ENCODE measurements around the gene CEP112. TPM values are rescaled to one million over a fixed set of nuclear protein-coding genes. Genes with fewer than 3 reads are reported as not detected.
"Not testable (repeated sequence)": the region's sequence is repeated elsewhere in the genome, so short reads cannot be mapped to it uniquely, and the experiment has no call there.

Gene CEP112
- total RNA-seq, 1 experiment from 2014 or later = 9.5 TPM

- Histone ChIP-seq H3K4me3 (ENCODE audit: low read depth in 2 of 2, low read length in 2 of 2) (no peak overlapping the region), H3K27me3 (ENCODE audit: control insufficient read depth, insufficient read depth, low read length) (no peaks in the 10 kb centered on the region), H3K9me3 (ENCODE audit: control insufficient read depth, insufficient read depth, low read depth, low read length) (no peaks in the 10 kb centered on the region), H3K27ac (ENCODE audit: low read length) (no peak overlapping the region), H3K4me1 (ENCODE audit: control insufficient read depth, insufficient read depth, low read length) (no peaks in the 10 kb centered on the region), H3K36me3 (ENCODE audit: control insufficient read depth, insufficient read depth, low read length) (peaks cover 3% of the 10 kb centered on the region; the same call in 1 of the 2 replicates)
- ChIA-PET POLR2A (no interaction called here), CTCF (no interaction called here)
- TF ChIP-seq SIN3A (IDR thresholded peaks at IDR 0.05; ENCODE audit: borderline replicate concordance, insufficient read depth, low read depth, low read length) = no peak
- no peak for TF ChIP-seq POLR2AphosphoS5 (IDR thresholded peaks at IDR 0.05; ENCODE audit: low read depth, low read length)
- no peak for TF ChIP-seq REST (IDR thresholded peaks at IDR 0.05; ENCODE audit: insufficient read depth in 1 of 2, low read depth in 2 of 2, low read length in 1 of 2)
- TF ChIP-seq CTCF (IDR thresholded peaks at IDR 0.05) = no peak
- no peak for TF ChIP-seq TCF7L2 (IDR thresholded peaks at IDR 0.05; ENCODE audit: low read depth, low read length)
- intact Hi-C loops (cut with micrococcal nuclease; ENCODE audit: unreplicated experiment) (loop anchor here (10.0 kb wide), 1 partner anchor 893 kb away; no protein-coding TSS in a partner anchor), in situ Hi-C loops (cut with HindIII; ENCODE audit: low pct_unique_long_range_greater_than_20kb, low sequenced_read_pairs) (no loop called here)
- BruUV-seq (replicated peaks) = no TSS peak
- DNase-seq (ENCODE audit: low read depth, low spot score) = no peak
- no peak for ATAC-seq
Observed at GRCh38 chr17:66167189-66167815, 24.6 kb downstream of the CEP112 start.

GRCh38 chr17:66165537-66166123 is 26.3 kb downstream of the CEP112 start:
- CTCF ChIA-PET = interaction anchor here (0.8 kb wide), 2 partner anchors 868 to 935 kb away, joined by 3 read pairs; no protein-coding TSS in a partner anchor
- no peak overlapping the region for H3K4me3 ChIP-seq (ENCODE audit: low read depth in 2 of 2, low read length in 2 of 2)
- POLR2A ChIA-PET = no interaction called here
- peaks cover 3% of the 10 kb centered on the region; the same call in 1 of the 2 replicates for H3K36me3 ChIP-seq (ENCODE audit: control insufficient read depth, insufficient read depth, low read length)
- ATAC-seq (no peak), DNase-seq (ENCODE audit: low read depth, low spot score) (peak; percentile 12)
- no peaks in the 10 kb centered on the region for H3K27me3 ChIP-seq (ENCODE audit: control insufficient read depth, insufficient read depth, low read length)
- in situ Hi-C loops (cut with HindIII; ENCODE audit: low pct_unique_long_range_greater_than_20kb, low sequenced_read_pairs) = no loop called here
- intact Hi-C loops (cut with micrococcal nuclease; ENCODE audit: unreplicated experiment) = loop anchor here (10.0 kb wide), 1 partner anchor 891 kb away; no protein-coding TSS in a partner anchor
- no peaks in the 10 kb centered on the region for H3K4me1 ChIP-seq (ENCODE audit: control insufficient read depth, insufficient read depth, low read length)
- H3K9me3 ChIP-seq (ENCODE audit: control insufficient read depth, insufficient read depth, low read depth, low read length) = no peaks in the 10 kb centered on the region
- no TSS peak for BruUV-seq (replicated peaks)
- no peak overlapping the region for H3K27ac ChIP-seq (ENCODE audit: low read length)
- TF ChIP-seq CTCF (IDR thresholded peaks at IDR 0.05) (peak; percentile 62; the same call in 1 of the 2 replicates), REST (IDR thresholded peaks at IDR 0.05; ENCODE audit: insufficient read depth in 1 of 2, low read depth in 2 of 2, low read length in 1 of 2) (no peak), POLR2AphosphoS5 (IDR thresholded peaks at IDR 0.05; ENCODE audit: low read depth, low read length) (no peak), SIN3A (IDR thresholded peaks at IDR 0.05; ENCODE audit: borderline replicate concordance, insufficient read depth, low read depth, low read length) (no peak), TCF7L2 (IDR thresholded peaks at IDR 0.05; ENCODE audit: low read depth, low read length) (no peak)

- H3K9me3 ChIP-seq (ENCODE audit: control insufficient read depth, insufficient read depth, low read depth, low read length); H3K27me3 ChIP-seq (ENCODE audit: control insufficient read depth, insufficient read depth, low read length); H3K4me1 ChIP-seq (ENCODE audit: control insufficient read depth, insufficient read depth, low read length); BruUV-seq (replicated peaks); H3K27ac ChIP-seq (ENCODE audit: low read length); ATAC-seq; in situ Hi-C loops (cut with HindIII; ENCODE audit: low pct_unique_long_range_greater_than_20kb, low sequenced_read_pairs); H3K4me3 ChIP-seq (ENCODE audit: low read depth in 2 of 2, low read length in 2 of 2); POLR2A ChIA-PET; intact Hi-C loops (cut with micrococcal nuclease; ENCODE audit: unreplicated experiment); DNase-seq (ENCODE audit: low read depth, low spot score); CTCF ChIA-PET; H3K36me3 ChIP-seq (ENCODE audit: control insufficient read depth, insufficient read depth, low read length): not testable (repeated sequence)
Observed at GRCh38 chr17:66155055-66155454, 36.9 kb downstream of the CEP112 start.
